ENCODE data around the gene SNRNP25. TPM values are rescaled to one million over a fixed set of nuclear protein-coding genes. Genes with fewer than 3 reads are reported as not detected.

SNRNP25 gene
- total and polyA plus RNA-seq, 2 of the 8 experiments (the other 6 are each of a cell fraction or from before 2014, with no cell fraction given) = 53.0 to 58.4 TPM

- H3K36me3 ChIP-seq (ENCODE audit: control insufficient read depth in 2 of 4, insufficient read depth in 4 of 4, low read length in 3 of 4) = peaks cover 14 to 31% (median 22%) of the 10 kb centered on the region in 4 experiments
- no peak overlapping the region for H3K4ac ChIP-seq (replicated peaks; ENCODE audit: insufficient read length, low read depth, low read length)
- peaks cover 0 to 5% (median 2%) of the 10 kb centered on the region in 4 experiments; a peak in 4 of 7 replicates for H3K4me1 ChIP-seq (replicated peaks in 1 of 4; ENCODE audit: control insufficient read depth in 3 of 4, insufficient read depth in 4 of 4, low read length in 3 of 4)
- DNase-seq (ENCODE audit: low read depth in 1 of 2, low spot score in 2 of 2) (no peak), FAIRE-seq (no peak)
- H4K8ac ChIP-seq (ENCODE audit: extremely low read depth, insufficient read depth, low read length) = no peak overlapping the region
- H3K14ac ChIP-seq (ENCODE audit: insufficient read length) = no peak overlapping the region
- no peak overlapping the region for H3K4me2 ChIP-seq (ENCODE audit: insufficient read depth in 1 of 2, low read depth in 2 of 2, low read length in 2 of 2)
- H4K5ac ChIP-seq (ENCODE audit: insufficient read length, low read depth, low read length) = no peak overlapping the region
- peaks cover 13 to 30% of the 10 kb centered on the region in 2 experiments for H4K20me1 ChIP-seq (replicated peaks in 1 of 2; ENCODE audit: control insufficient read depth in 1 of 2, insufficient read depth in 2 of 2, low read length in 2 of 2)
- no peak overlapping the region for H3K18ac ChIP-seq (ENCODE audit: extremely low read depth, low read length)
- no peak overlapping the region for H2BK12ac ChIP-seq (ENCODE audit: low read depth, low read length)
- no peaks in the 10 kb centered on the region for H3K79me1 ChIP-seq (ENCODE audit: low read depth, low read length)
- CTCF ChIA-PET (ENCODE audit: partially characterized antibody) = interaction anchor here (0.6 to 21.2 kb wide), 5 partner anchors 9 to 457 kb away, joined by 3 to 856 read pairs (median 3); partner anchors contain the start of genes MPG and RHBDF1
- H3K4me3 ChIP-seq (ENCODE audit: extremely low read depth in 1 of 4, insufficient read depth in 2 of 4, low read depth in 3 of 4, low read length in 4 of 4) = no peak overlapping the region
- POLR2A ChIA-PET (ENCODE audit: partially characterized antibody) = interaction anchor here (0.8 to 16.6 kb wide), 7 partner anchors 9 to 57 kb away, joined by 3 to 153 read pairs (median 4); partner anchors contain the start of genes POLR3K, RHBDF1 and SNRNP25
- no peaks in the 10 kb centered on the region for H3K27me3 ChIP-seq (replicated peaks in 1 of 4; ENCODE audit: control insufficient read depth in 3 of 4, extremely low read depth in 1 of 4, insufficient read depth in 3 of 4, low read length in 3 of 4)
- no peak overlapping the region for H3K9ac ChIP-seq (replicated peaks in 1 of 4; ENCODE audit: extremely low read depth in 1 of 4, low read depth in 3 of 4, low read length in 3 of 4)
- no peak for TF ChIP-seq BCL11A (IDR thresholded peaks at IDR 0.05; ENCODE audit: low read depth in 2 of 2, low read length in 2 of 2)
- no peak overlapping the region for H2BK120ac ChIP-seq (replicated peaks; ENCODE audit: low read depth, low read length)
- no peak overlapping the region for H4K91ac ChIP-seq (replicated peaks; ENCODE audit: insufficient read length, low read length)
- H3K27ac ChIP-seq (ENCODE audit: low read depth, low read length) = no peak overlapping the region
- no peak overlapping the region for H3K56ac ChIP-seq (replicated peaks; ENCODE audit: insufficient read length, low read depth, low read length)
- H3K9me3 ChIP-seq (ENCODE audit: insufficient read depth in 2 of 2, low read depth in 1 of 2, low read length in 1 of 2) = no peaks in the 10 kb centered on the region
- WGBS, 2 experiments (ENCODE audit: extremely low coverage in 1 of 2, insufficient coverage in 1 of 2, insufficient read length in 1 of 2, insufficient replicate concordance in 2 of 2, low coverage in 1 of 2, low lambda C conversion rate in 2 of 2, missing lambda C conversion rate in 1 of 2) = 96% methylated on average over 20 of the region's 21 CpGs; no CpG with 5 or more reads in 1 of the 2 experiments
- H2BK15ac ChIP-seq (ENCODE audit: low read length) = no peak overlapping the region
- H3K23me2 ChIP-seq (ENCODE audit: low read depth, low read length) = no peaks in the 10 kb centered on the region; the same call in 1 of the 2 replicates
- H2BK20ac ChIP-seq (ENCODE audit: low read length) = no peak overlapping the region
- H3K79me2 ChIP-seq (ENCODE audit: control insufficient read depth in 1 of 2, insufficient read depth in 2 of 2, low read length in 2 of 2) = no peaks in the 10 kb centered on the region
- no peak overlapping the region for H3K23ac ChIP-seq (ENCODE audit: insufficient read length)
- H2AFZ ChIP-seq (ENCODE audit: low read length) = no peak overlapping the region
- H2AK5ac ChIP-seq (ENCODE audit: low read depth, low read length) = no peak overlapping the region
- H2BK5ac ChIP-seq (ENCODE audit: low read depth, low read length) = no peak overlapping the region
Observed at GRCh38 chr16:62968-63391, 9.4 kb downstream of the SNRNP25 start.
